LNCAP (cell line): ENCODE results near the gene SRRM4.

Experiments
- CTCF ChIP-seq: fragments of 450-650 bp; IDR thresholded peaks from 2 replicates; pipeline ENCODE4 v1.5.1; 2017; ENCODE audit warnings: mild to moderate bottlenecking

The SRRM4 gene

GRCh38 chr12:119075918-119076317, 94.6 kb downstream of the SRRM4 start:
- TF ChIP-seq CTCF: no peak

GRCh38 chr12:119079530-119079929, 98.2 kb downstream of the SRRM4 start:
- TF ChIP-seq CTCF: no peak

GRCh38 chr12:119082016-119082415, 100.7 kb downstream of the SRRM4 start:
- TF ChIP-seq CTCF: no peak

- TF ChIP-seq CTCF: no peak
Measured at GRCh38 chr12:119082496-119082895, 101.2 kb downstream of the SRRM4 start.

- TF ChIP-seq CTCF: no peak
Measured at GRCh38 chr12:119088685-119089379, 107.5 kb downstream of the SRRM4 start.

- TF ChIP-seq CTCF: no peak
Measured at GRCh38 chr12:119089380-119090013, 108.2 kb downstream of the SRRM4 start.

GRCh38 chr12:119090276-119090675, 108.9 kb downstream of the SRRM4 start:
- TF ChIP-seq CTCF: no peak
